GM12878 (cell line): ENCODE results near the gene USO1. TPM values are rescaled to one million over a fixed set of nuclear protein-coding genes. Genes with fewer than 3 reads are reported as not detected.

Experiments
- ATAC-seq: fragments of 200-7000 bp; cut with Tn5 transposase; 3 replicates; pipeline ENCODE4 v1.9.1; 2020; ENCODE audit warnings: mild to moderate bottlenecking, moderate library complexity
- BruUV-seq: library from RNA; stranded (reverse); fragments of 400-500 nt; replicated peaks from 2 replicates; lab custom pipeline; 2021; lab: Mats Ljungman, UMichigan
- CTCF ChIA-PET: fragments of 300-600 bp; sonication (Branson Sonifier 250); formaldehyde crosslinking; extraction: SDS; loops from one replicate; lab custom pipeline; 2021; ENCODE audit warnings: inconsistent platforms; lab: Yijun Ruan, JAX
- POLR2A ChIA-PET: fragments of 350-600 bp; formaldehyde crosslinking; extraction: SDS; loops from one replicate; lab custom pipeline; 2021; ENCODE audit warnings: inconsistent platforms; lab: Charles Lee
- RAD21 ChIA-PET: fragments of 300-600 bp; sonication (Branson Sonifier 250); formaldehyde crosslinking; loops from one replicate; lab custom pipeline; 2023; ENCODE audit warnings: antibody characterized with exemption; ENCODE audit not compliant: unreplicated experiment; lab: Charles Lee
- SMC1A ChIA-PET: fragments of 300-600 bp; sonication (Branson Sonifier 250); formaldehyde crosslinking; loops from one replicate; lab custom pipeline; 2023; ENCODE audit not compliant: unreplicated experiment, uncharacterized antibody; lab: Charles Lee
- DNase-seq: peaks from one replicate; pipeline ENCODE4 v3.0.0-alpha.2; 2011; ENCODE audit warnings: low read depth, low spot score
- FAIRE-seq: peaks from 3 replicates; lab custom pipeline; 2011; peaks lifted over from hg19 to GRCh38; lab: Jason Lieb, UNC
- H2AFZ ChIP-seq: 2 replicates; pipeline ENCODE4 v1.6.0; 2011; ENCODE audit warnings: low read depth, low read length, control low read depth; ENCODE audit not compliant: control insufficient read depth
- H3K27ac ChIP-seq: 2 replicates; pipeline ENCODE4 v1.5.1; 2011; ENCODE audit warnings: control low read depth; ENCODE audit not compliant: control insufficient read depth, insufficient read depth
- H3K27me3 ChIP-seq, 2 experiments: replicated peaks in 1 of 2; 2 replicates each; pipeline versions ENCODE4 v1.6.0 to v1.6.1; 2011; ENCODE audit warnings: low read length in 1 of 2; ENCODE audit not compliant: control insufficient read depth in 2 of 2, insufficient read depth in 2 of 2
- H3K36me3 ChIP-seq, 2 experiments: 2 replicates each; pipeline ENCODE4 v1.5.1; 2011; ENCODE audit warnings: low read length in 1 of 2; ENCODE audit not compliant: control insufficient read depth in 2 of 2, insufficient read depth in 2 of 2
- H3K4me1 ChIP-seq: 2 replicates; pipeline ENCODE4 v1.6.1; 2011; ENCODE audit warnings: mild to moderate bottlenecking, low read length, moderate library complexity, mixed read lengths; ENCODE audit not compliant: control insufficient read depth, insufficient read depth
- H3K4me2 ChIP-seq: 2 replicates; pipeline ENCODE4 v1.6.0; 2011; ENCODE audit warnings: control low read depth; ENCODE audit not compliant: control insufficient read depth, insufficient read depth
- H3K4me3 ChIP-seq: fragments of 200-600 bp; sonication (generic); 2 replicates; pipeline ENCODE4 v1.5.1; 2016
- H3K79me2 ChIP-seq: 2 replicates; pipeline ENCODE4 v1.6.0; 2011; ENCODE audit warnings: low read length; ENCODE audit not compliant: control insufficient read depth, insufficient read depth
- H3K9ac ChIP-seq: 2 replicates; pipeline ENCODE4 v1.8.0; 2011; ENCODE audit warnings: low read length, control low read depth, mixed read lengths; ENCODE audit not compliant: control insufficient read depth, insufficient read depth
- H3K9me3 ChIP-seq: replicated peaks from 3 replicates; pipeline ENCODE4 v1.5.1; 2011; ENCODE audit warnings: mild to moderate bottlenecking, low read length; ENCODE audit not compliant: control insufficient read depth, insufficient read depth
- H4K20me1 ChIP-seq: 2 replicates; pipeline ENCODE4 v1.6.0; 2011; ENCODE audit not compliant: control insufficient read depth, insufficient read depth
- BMI1 ChIP-seq: fragments of 450-650 bp; IDR thresholded peaks from 2 replicates; pipeline ENCODE4 v1.6.1; 2016; ENCODE audit warnings: mild to moderate bottlenecking, moderate library complexity, borderline replicate concordance
- CHD4 ChIP-seq: fragments of 200-600 bp; sonication (generic); IDR thresholded peaks from 2 replicates; pipeline ENCODE4 v1.6.1; 2016; ENCODE audit warnings: mild to moderate bottlenecking
- EED ChIP-seq: sonication (generic); IDR thresholded peaks from 2 replicates; pipeline ENCODE4 v1.6.1; 2016; ENCODE audit warnings: antibody characterized with exemption, low read depth
- RFX5 ChIP-seq: IDR thresholded peaks from 2 replicates; pipeline ENCODE4 v1.6.1; 2011; ENCODE audit warnings: low read depth, low read length, improper control_type of control experiment
- SMAD1 ChIP-seq: fragments of 450-650 bp; IDR thresholded peaks from 2 replicates; pipeline ENCODE4 v1.6.1; 2018; ENCODE audit warnings: mild to moderate bottlenecking, low read depth; ENCODE audit not compliant: partially characterized antibody
- ZNF217 ChIP-seq: fragments of 450-650 bp; IDR thresholded peaks from 2 replicates; pipeline ENCODE4 v1.6.1; 2017; ENCODE audit warnings: antibody characterized with exemption, mild to moderate bottlenecking
- WGBS: methylation state at CpG from one replicate; pipeline ENCODE4 v1.1.6; 2016; ENCODE audit warnings: low lambda C conversion rate; ENCODE audit not compliant: insufficient replicate concordance, insufficient coverage; ENCODE audit errors: missing lambda C conversion rate; 5-methylcytosine and 5-hydroxymethylcytosine counted together
- in situ Hi-C: fragments of 300-500 bp; cut with MboI; formaldehyde crosslinking; loops from 9 replicates; pipeline ENCODE4 v1.14.3; 2018; ENCODE audit warnings: mixed read lengths
- intact Hi-C: fragments of 100-400 bp; cut with micrococcal nuclease; formaldehyde crosslinking; loops from one replicate; pipeline ENCODE4 v1.14.2; 2022; ENCODE audit not compliant: unreplicated experiment
- polyA plus RNA-seq, 11 experiments: library from polyadenylated mRNA; depleted of rRNA in 4 of 11; unstranded in 6 of 11; stranded (reverse) in 5 of 11; fragments of >200 nt; fragmentation: Nextera tagmentation in 4 of 11; fragmentation: Illumina TruSeq in 1 of 11; extraction: Ambion mirVana in 4 of 11; extraction: Trizol in 1 of 11; gene quantifications; 1 replicate in 1 of 11; 2 replicates in 10 of 11; pipeline versions ENCODE4 v1.2.1 to v1.2.3, GENCODE V29; 2011 to 2016; ENCODE audit warnings: inconsistent platforms in 2 of 11, missing spikeins in 2 of 11, low read depth in 1 of 11
- total RNA-seq, 4 experiments: library from RNA; depleted of rRNA in 3 of 4; stranded (reverse); fragments of >200 nt in 3 of 4; fragmentation: Illumina TruSeq in 1 of 4; extraction: Trizol in 1 of 4; gene quantifications; 2 replicates each; pipeline versions ENCODE4 v1.2.1 to v1.2.3, GENCODE V29; 2013 to 2021
- TF ChIP-seq, protein P1 (sequence below): fragments of 450-650 bp; formaldehyde crosslinking; IDR thresholded peaks from 2 replicates; pipeline ENCODE4 v1.5.0; 2022; ENCODE audit warnings: mild to moderate bottlenecking, missing genetic modification characterization
- TF ChIP-seq, protein P2 (sequence below), 3 experiments: IDR thresholded peaks in 2 of 3; conservative IDR thresholded peaks in 1 of 3; 2 replicates each; pipeline ENCODE4 v1.5.1; 2011; ENCODE audit warnings: low read depth in 3 of 3, low read length in 3 of 3, mild to moderate bottlenecking in 3 of 3, control low read depth in 2 of 3, moderate library complexity in 2 of 3, inconsistent platforms in 1 of 3, mixed read lengths in 1 of 3; ENCODE audit not compliant: control insufficient read depth in 2 of 3, insufficient read depth in 1 of 3; ENCODE audit errors: extremely low read depth in 1 of 3

USO1 gene
- total and polyA plus RNA-seq, 10 of the 15 experiments (the other 5 are each of a cell fraction or from before 2014, with no cell fraction given): 19.4 to 79.7 (median 59.6) TPM

DNA sequence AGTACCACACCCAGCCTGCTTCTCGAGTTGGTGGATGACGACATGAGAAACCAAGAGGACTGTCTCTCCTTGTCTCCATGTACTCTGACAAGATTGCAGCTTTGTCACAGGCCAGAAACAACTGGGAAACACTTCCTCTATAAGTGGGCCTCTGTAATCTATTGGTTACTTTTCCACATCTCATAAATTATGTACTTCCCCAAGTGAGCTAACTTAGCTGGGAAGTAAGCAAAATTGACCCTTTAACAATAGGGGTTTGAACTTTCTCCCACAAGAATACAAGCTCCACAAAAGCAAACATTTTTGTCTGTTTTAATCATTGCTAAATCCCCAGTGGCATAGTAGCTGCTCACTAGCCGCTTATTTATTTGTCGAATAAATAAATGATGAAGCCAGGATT, 14.1 kb upstream of the USO1 start:
- no TSS peak for BruUV-seq
- ChIA-PET RAD21 (interaction anchor here (0.8 to 3.4 kb wide), 7 partner anchors 12 to 140 kb away, joined by 3 to 16 read pairs (median 5); partner anchors contain the start of gene USO1), POLR2A (interaction anchor here (0.8 to 1.7 kb wide), 2 partner anchors 36 to 136 kb away, joined by 3 to 6 read pairs; no protein-coding TSS in a partner anchor), CTCF (interaction anchor here (0.8 to 3.9 kb wide), 13 partner anchors 9 to 837 kb away, joined by 3 to 28 read pairs (median 5); partner anchors contain the start of gene USO1), SMC1A (interaction anchor here (0.9 to 2.3 kb wide), 9 partner anchors 12 to 135 kb away, joined by 3 to 13 read pairs (median 3); partner anchors contain the start of gene USO1)
- Histone ChIP-seq H3K9ac (no peak overlapping the region), H2AFZ (no peak overlapping the region), H3K79me2 (no peaks in the 10 kb centered on the region), H3K4me2 (no peak overlapping the region), H3K36me3 (no peaks in the 10 kb centered on the region), H3K4me3 (no peak overlapping the region), H3K9me3 (no peaks in the 10 kb centered on the region), H3K4me1 (no peaks in the 10 kb centered on the region; the same call in 1 of the 2 replicates), H4K20me1 (no peaks in the 10 kb centered on the region), H3K27ac (no peak overlapping the region), H3K27me3 (no peaks in the 10 kb centered on the region)
- TF ChIP-seq EED (no peak), ZNF217 (no peak), RFX5 (no peak), BMI1 (no peak)
- intact Hi-C loops: no loop called here
- ATAC-seq (no peak), FAIRE-seq (no peak), DNase-seq (no peak)
- WGBS: 67% methylated on average over 4 of the region's 4 CpGs
- in situ Hi-C loops: no loop called here

DNA sequence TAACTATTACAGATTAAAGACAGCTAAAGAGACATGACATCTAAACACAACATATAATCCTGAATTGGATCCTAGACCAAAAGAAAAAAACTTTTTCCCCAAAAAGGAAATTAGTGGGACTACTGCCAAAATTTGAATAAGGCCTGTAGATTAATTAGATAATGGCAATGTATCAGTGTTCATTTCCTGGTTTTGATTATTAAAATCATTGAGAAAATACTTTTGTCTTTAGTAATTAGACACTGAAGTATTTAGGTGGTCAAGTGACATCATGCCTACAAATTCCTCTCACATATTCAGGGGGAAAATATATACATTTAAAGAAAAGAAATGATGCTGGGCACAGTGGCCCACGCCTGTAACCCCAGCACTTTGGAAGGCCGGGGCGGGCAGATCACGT, 10.4 kb upstream of the USO1 start:
- Histone ChIP-seq H3K27me3 (no peaks in the 10 kb centered on the region), H3K4me3 (no peak overlapping the region), H4K20me1 (no peaks in the 10 kb centered on the region), H3K36me3 (no peaks in the 10 kb centered on the region), H3K4me1 (no peaks in the 10 kb centered on the region; the same call in 1 of the 2 replicates), H3K4me2 (no peak overlapping the region), H2AFZ (no peak overlapping the region), H3K9ac (no peak overlapping the region), H3K9me3 (no peaks in the 10 kb centered on the region), H3K79me2 (no peaks in the 10 kb centered on the region), H3K27ac (no peak overlapping the region)
- POLR2A ChIA-PET: no interaction called here
- DNase-seq (no peak), ATAC-seq (no peak), FAIRE-seq (no peak)
- BruUV-seq: no TSS peak
- intact Hi-C loops: no loop called here
- RAD21 ChIA-PET: no interaction called here
- SMC1A ChIA-PET: interaction anchor here (2.6 kb wide), 1 partner anchor 10 kb away, joined by 8 read pairs; the partner anchor contains the start of gene USO1
- 86% methylated on average over 4 of the region's 4 CpGs for WGBS
- CTCF ChIA-PET: interaction anchor here (2.6 kb wide), 1 partner anchor 9 kb away, joined by 21 read pairs; the partner anchor contains the start of gene USO1
- in situ Hi-C loops: no loop called here
- TF ChIP-seq SMAD1 (no peak), CHD4 (no peak)
- TF ChIP-seq, protein P1, sequence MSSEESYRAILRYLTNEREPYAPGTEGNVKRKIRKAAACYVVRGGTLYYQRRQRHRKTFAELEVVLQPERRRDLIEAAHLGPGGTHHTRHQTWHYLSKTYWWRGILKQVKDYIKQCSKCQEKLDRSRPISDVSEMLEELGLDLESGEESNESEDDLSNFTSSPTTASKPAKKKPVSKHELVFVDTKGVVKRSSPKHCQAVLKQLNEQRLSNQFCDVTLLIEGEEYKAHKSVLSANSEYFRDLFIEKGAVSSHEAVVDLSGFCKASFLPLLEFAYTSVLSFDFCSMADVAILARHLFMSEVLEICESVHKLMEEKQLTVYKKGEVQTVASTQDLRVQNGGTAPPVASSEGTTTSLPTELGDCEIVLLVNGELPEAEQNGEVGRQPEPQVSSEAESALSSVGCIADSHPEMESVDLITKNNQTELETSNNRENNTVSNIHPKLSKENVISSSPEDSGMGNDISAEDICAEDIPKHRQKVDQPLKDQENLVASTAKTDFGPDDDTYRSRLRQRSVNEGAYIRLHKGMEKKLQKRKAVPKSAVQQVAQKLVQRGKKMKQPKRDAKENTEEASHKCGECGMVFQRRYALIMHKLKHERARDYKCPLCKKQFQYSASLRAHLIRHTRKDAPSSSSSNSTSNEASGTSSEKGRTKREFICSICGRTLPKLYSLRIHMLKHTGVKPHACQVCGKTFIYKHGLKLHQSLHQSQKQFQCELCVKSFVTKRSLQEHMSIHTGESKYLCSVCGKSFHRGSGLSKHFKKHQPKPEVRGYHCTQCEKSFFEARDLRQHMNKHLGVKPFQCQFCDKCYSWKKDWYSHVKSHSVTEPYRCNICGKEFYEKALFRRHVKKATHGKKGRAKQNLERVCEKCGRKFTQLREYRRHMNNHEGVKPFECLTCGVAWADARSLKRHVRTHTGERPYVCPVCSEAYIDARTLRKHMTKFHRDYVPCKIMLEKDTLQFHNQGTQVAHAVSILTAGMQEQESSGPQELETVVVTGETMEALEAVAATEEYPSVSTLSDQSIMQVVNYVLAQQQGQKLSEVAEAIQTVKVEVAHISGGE (CRISPR knock-in tag): no peak
- TF ChIP-seq, protein P2, sequence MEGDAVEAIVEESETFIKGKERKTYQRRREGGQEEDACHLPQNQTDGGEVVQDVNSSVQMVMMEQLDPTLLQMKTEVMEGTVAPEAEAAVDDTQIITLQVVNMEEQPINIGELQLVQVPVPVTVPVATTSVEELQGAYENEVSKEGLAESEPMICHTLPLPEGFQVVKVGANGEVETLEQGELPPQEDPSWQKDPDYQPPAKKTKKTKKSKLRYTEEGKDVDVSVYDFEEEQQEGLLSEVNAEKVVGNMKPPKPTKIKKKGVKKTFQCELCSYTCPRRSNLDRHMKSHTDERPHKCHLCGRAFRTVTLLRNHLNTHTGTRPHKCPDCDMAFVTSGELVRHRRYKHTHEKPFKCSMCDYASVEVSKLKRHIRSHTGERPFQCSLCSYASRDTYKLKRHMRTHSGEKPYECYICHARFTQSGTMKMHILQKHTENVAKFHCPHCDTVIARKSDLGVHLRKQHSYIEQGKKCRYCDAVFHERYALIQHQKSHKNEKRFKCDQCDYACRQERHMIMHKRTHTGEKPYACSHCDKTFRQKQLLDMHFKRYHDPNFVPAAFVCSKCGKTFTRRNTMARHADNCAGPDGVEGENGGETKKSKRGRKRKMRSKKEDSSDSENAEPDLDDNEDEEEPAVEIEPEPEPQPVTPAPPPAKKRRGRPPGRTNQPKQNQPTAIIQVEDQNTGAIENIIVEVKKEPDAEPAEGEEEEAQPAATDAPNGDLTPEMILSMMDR (IDR thresholded peaks at IDR 0.05 in 2 of 3, conservative IDR thresholded peaks at IDR 0.05 in 1 of 3; ENCODE audit: control insufficient read depth in 2 of 3, extremely low read depth in 1 of 3, insufficient read depth in 1 of 3, low read depth in 3 of 3, low read length in 3 of 3): no peak
